Progenitor cell of endocrine pancreas (in vitro differentiated cells): Measurements from ENCODE around the gene CDKN2A. TPM values are rescaled to one million over a fixed set of nuclear protein-coding genes. Genes with fewer than 3 reads are reported as not detected.

Experiments used
- DNase-seq: peaks from one replicate; pipeline ENCODE4 v3.0.0; 2021; ENCODE audit warnings: low spot score; ENCODE audit not compliant: unreplicated experiment
- H3K27ac Mint-ChIP-seq: 2 replicates; pipeline ENCODE4 v1.8.0; 2021; ENCODE audit warnings: mild to moderate bottlenecking, moderate library complexity, mixed read lengths
- H3K27me3 Mint-ChIP-seq: 2 replicates; pipeline ENCODE4 v1.8.0; 2021; ENCODE audit warnings: mixed read lengths
- H3K36me3 Mint-ChIP-seq: 2 replicates; pipeline ENCODE4 v1.8.0; 2022; ENCODE audit warnings: mixed read lengths; ENCODE audit not compliant: insufficient read depth
- H3K4me1 Mint-ChIP-seq: 2 replicates; pipeline ENCODE4 v1.8.0; 2021; ENCODE audit warnings: low read depth, mixed read lengths
- H3K4me3 Mint-ChIP-seq: 2 replicates; pipeline ENCODE4 v1.8.0; 2021; ENCODE audit warnings: low read depth, mild to moderate bottlenecking, moderate library complexity, mixed read lengths
- H3K9me3 Mint-ChIP-seq: 2 replicates; pipeline ENCODE4 v1.8.0; 2021; ENCODE audit warnings: low read depth, mixed read lengths
- CTCF ChIP-seq: fragments of 200-600 bp; sonication (generic); IDR thresholded peaks from one replicate; pipeline ENCODE4 v1.5.0; 2021; ENCODE audit warnings: antibody characterized with exemption, mild to moderate bottlenecking; ENCODE audit not compliant: unreplicated experiment
- total RNA-seq: library from RNA; stranded (reverse); gene quantifications from 2 replicates; pipeline ENCODE4 v1.2.1, GENCODE V29; 2021

Gene CDKN2A
- total RNA-seq, 1 donor from 2014 or later, result not detected

- Mint-ChIP-seq H3K4me3 (no peak overlapping the region), H3K36me3 (no peaks in the 10 kb centered on the region), H3K4me1 (peaks cover 3% of the 10 kb centered on the region), H3K9me3 (no peaks in the 10 kb centered on the region), H3K27ac (no peak overlapping the region), H3K27me3 (peaks cover 81% of the 10 kb centered on the region)
- TF ChIP-seq CTCF, result no peak
- no peak for DNase-seq
Observed at GRCh38 chr9:21996858-21997257, 2.7 kb upstream of the CDKN2A start.

GRCh38 chr9:21996438-21996837 lies 2.2 kb upstream of the CDKN2A start:
- H3K27me3 Mint-ChIP-seq, result peaks cover 81% of the 10 kb centered on the region
- no peak for TF ChIP-seq CTCF
- no peak overlapping the region for H3K4me3 Mint-ChIP-seq
- H3K27ac Mint-ChIP-seq, result no peak overlapping the region
- H3K4me1 Mint-ChIP-seq, result peaks cover 3% of the 10 kb centered on the region
- no peaks in the 10 kb centered on the region for H3K36me3 Mint-ChIP-seq
- no peaks in the 10 kb centered on the region for H3K9me3 Mint-ChIP-seq
- no peak for DNase-seq

GRCh38 chr9:21995666-21996398 lies 1.6 kb upstream of the CDKN2A start:
- peak overlapping the region; percentile 60 for H3K4me3 Mint-ChIP-seq
- H3K36me3 Mint-ChIP-seq, result no peaks in the 10 kb centered on the region
- TF ChIP-seq CTCF, result no peak
- H3K9me3 Mint-ChIP-seq, result no peaks in the 10 kb centered on the region
- peak; percentile 33 for DNase-seq
- peaks cover 81% of the 10 kb centered on the region for H3K27me3 Mint-ChIP-seq
- H3K27ac Mint-ChIP-seq, result no peak overlapping the region
- H3K4me1 Mint-ChIP-seq, result peaks cover 3% of the 10 kb centered on the region

GRCh38 chr9:21995006-21995665 lies 944 bp upstream of the CDKN2A start:
- TF ChIP-seq CTCF, result no peak
- Mint-ChIP-seq H3K4me3 (peak overlapping the region; percentile 60), H3K4me1 (peaks cover 3% of the 10 kb centered on the region), H3K27me3 (peaks cover 82% of the 10 kb centered on the region), H3K9me3 (no peaks in the 10 kb centered on the region), H3K27ac (no peak overlapping the region), H3K36me3 (no peaks in the 10 kb centered on the region)
- no peak for DNase-seq

- H3K27me3 Mint-ChIP-seq, result peaks cover 82% of the 10 kb centered on the region
- peaks cover 3% of the 10 kb centered on the region for H3K4me1 Mint-ChIP-seq
- H3K27ac Mint-ChIP-seq, result no peak within 1 kb of the TSS
- DNase-seq, result peak; percentile 25
- H3K36me3 Mint-ChIP-seq, result no peaks in the 10 kb centered on the region
- peak within 1 kb of the TSS; percentile 60 for H3K4me3 Mint-ChIP-seq
- no peak for TF ChIP-seq CTCF
- no peaks in the 10 kb centered on the region for H3K9me3 Mint-ChIP-seq
Observed at GRCh38 chr9:21994556-21995005, 389 bp upstream of the CDKN2A start, which contains the start of gene CDKN2B-AS1. TSS of gene CDKN2B-AS1 (plus strand) at chr9:21994791.
